Mesothelial cell of epicardium (in vitro differentiated cells): ENCODE data around the gene GSG1L. TPM values are rescaled to one million over a fixed set of nuclear protein-coding genes. Genes with fewer than 3 reads are reported as not detected.
"Not testable (repeated sequence)": the region's sequence is repeated elsewhere in the genome, so short reads cannot be mapped to it uniquely, and the experiment has no call there.

Experiments
- DNase-seq, 2 experiments: peaks; one replicate each; pipeline ENCODE4 v3.0.0; 2021; ENCODE audit warnings: low spot score in 2 of 2; ENCODE audit not compliant: unreplicated experiment in 2 of 2
- H3K27ac Mint-ChIP-seq: 2 replicates; pipeline ENCODE4 v1.8.0; 2021; ENCODE audit warnings: mixed read lengths
- H3K27me3 Mint-ChIP-seq: 2 replicates; pipeline ENCODE4 v1.8.0; 2021; ENCODE audit warnings: low read depth, mixed read lengths
- H3K36me3 Mint-ChIP-seq: 2 replicates; pipeline ENCODE4 v1.8.0; 2021; ENCODE audit warnings: mixed read lengths
- H3K4me1 Mint-ChIP-seq: 2 replicates; pipeline ENCODE4 v1.8.0; 2021; ENCODE audit warnings: mixed read lengths
- H3K4me3 Mint-ChIP-seq: 2 replicates; pipeline ENCODE4 v1.8.0; 2021; ENCODE audit warnings: mild to moderate bottlenecking, moderate library complexity, mixed read lengths
- H3K9me3 Mint-ChIP-seq: 2 replicates; pipeline ENCODE4 v1.8.0; 2021; ENCODE audit warnings: mixed read lengths
- total RNA-seq: library from RNA; stranded (reverse); gene quantifications from 3 replicates; pipeline ENCODE4 v1.2.1, GENCODE V29; 2021
- TF ChIP-seq, protein P1 (sequence below): fragments of 200-600 bp; sonication (generic); IDR thresholded peaks from one replicate; pipeline ENCODE4 v1.5.0; 2021; ENCODE audit warnings: antibody characterized with exemption; ENCODE audit not compliant: unreplicated experiment

Gene GSG1L
- total RNA-seq, 1 donor from 2014 or later: 1.7 TPM

GRCh38 chr16:27746076-27746855 lies 317.2 kb downstream of the GSG1L start:
- no peaks in the 10 kb centered on the region for H3K27me3 Mint-ChIP-seq
- TF ChIP-seq, protein P1, sequence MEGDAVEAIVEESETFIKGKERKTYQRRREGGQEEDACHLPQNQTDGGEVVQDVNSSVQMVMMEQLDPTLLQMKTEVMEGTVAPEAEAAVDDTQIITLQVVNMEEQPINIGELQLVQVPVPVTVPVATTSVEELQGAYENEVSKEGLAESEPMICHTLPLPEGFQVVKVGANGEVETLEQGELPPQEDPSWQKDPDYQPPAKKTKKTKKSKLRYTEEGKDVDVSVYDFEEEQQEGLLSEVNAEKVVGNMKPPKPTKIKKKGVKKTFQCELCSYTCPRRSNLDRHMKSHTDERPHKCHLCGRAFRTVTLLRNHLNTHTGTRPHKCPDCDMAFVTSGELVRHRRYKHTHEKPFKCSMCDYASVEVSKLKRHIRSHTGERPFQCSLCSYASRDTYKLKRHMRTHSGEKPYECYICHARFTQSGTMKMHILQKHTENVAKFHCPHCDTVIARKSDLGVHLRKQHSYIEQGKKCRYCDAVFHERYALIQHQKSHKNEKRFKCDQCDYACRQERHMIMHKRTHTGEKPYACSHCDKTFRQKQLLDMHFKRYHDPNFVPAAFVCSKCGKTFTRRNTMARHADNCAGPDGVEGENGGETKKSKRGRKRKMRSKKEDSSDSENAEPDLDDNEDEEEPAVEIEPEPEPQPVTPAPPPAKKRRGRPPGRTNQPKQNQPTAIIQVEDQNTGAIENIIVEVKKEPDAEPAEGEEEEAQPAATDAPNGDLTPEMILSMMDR: no peak
- no peak overlapping the region for H3K27ac Mint-ChIP-seq

DNA sequence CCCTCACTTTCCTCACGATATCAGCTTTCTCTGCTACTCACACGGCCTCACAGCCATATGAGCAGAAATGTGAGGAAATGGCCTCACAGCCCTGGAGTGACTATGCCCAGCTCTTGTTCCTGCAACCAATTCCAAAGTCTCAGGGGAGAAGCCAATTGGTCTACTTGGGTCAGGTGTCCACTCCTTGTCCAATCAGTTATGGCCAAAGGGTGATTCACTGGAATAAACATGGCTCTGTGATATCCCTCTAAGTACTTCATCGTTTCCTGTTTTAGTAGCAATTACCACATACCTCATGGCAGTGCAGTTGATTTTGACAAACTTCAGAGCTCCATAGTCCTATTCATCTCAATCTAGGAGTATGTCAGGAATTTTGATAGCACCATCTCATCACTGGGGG lies 318.2 kb downstream of the GSG1L start:
- H3K4me3 Mint-ChIP-seq: no peak overlapping the region
- H3K9me3 Mint-ChIP-seq: peaks cover 7% of the 10 kb centered on the region
- no peaks in the 10 kb centered on the region for H3K27me3 Mint-ChIP-seq
- DNase-seq: no peak
- TF ChIP-seq, protein P1: no peak
- peaks cover 22% of the 10 kb centered on the region for H3K36me3 Mint-ChIP-seq
- H3K4me1 Mint-ChIP-seq: peaks cover 15% of the 10 kb centered on the region
- no peak overlapping the region for H3K27ac Mint-ChIP-seq

More at GRCh38 chr16:27746076-27746855, 317.2 kb downstream of the GSG1L start:
- Mint-ChIP-seq H3K4me1 (peaks cover 15% of the 10 kb centered on the region), H3K4me3 (no peak overlapping the region), H3K9me3 (peaks cover 7% of the 10 kb centered on the region), H3K36me3 (peaks cover 20% of the 10 kb centered on the region)
- DNase-seq: no peak

- H3K27me3 Mint-ChIP-seq: no peaks in the 10 kb centered on the region
- TF ChIP-seq, protein P1: no peak
- peaks cover 20% of the 10 kb centered on the region for H3K36me3 Mint-ChIP-seq
- no peak for DNase-seq
- H3K4me3 Mint-ChIP-seq: no peak overlapping the region
- peaks cover 7% of the 10 kb centered on the region for H3K9me3 Mint-ChIP-seq
- no peak overlapping the region for H3K27ac Mint-ChIP-seq
- peaks cover 14% of the 10 kb centered on the region for H3K4me1 Mint-ChIP-seq
Observed at GRCh38 chr16:27743963-27744362, 319.6 kb downstream of the GSG1L start.

GRCh38 chr16:27743001-27743400 lies 320.5 kb downstream of the GSG1L start:
- H3K9me3 Mint-ChIP-seq, DNase-seq, H3K4me3 Mint-ChIP-seq, H3K27ac Mint-ChIP-seq, H3K27me3 Mint-ChIP-seq: not testable (repeated sequence)
- peaks cover 15% of the 10 kb centered on the region for H3K4me1 Mint-ChIP-seq
- peaks cover 22% of the 10 kb centered on the region for H3K36me3 Mint-ChIP-seq

DNA sequence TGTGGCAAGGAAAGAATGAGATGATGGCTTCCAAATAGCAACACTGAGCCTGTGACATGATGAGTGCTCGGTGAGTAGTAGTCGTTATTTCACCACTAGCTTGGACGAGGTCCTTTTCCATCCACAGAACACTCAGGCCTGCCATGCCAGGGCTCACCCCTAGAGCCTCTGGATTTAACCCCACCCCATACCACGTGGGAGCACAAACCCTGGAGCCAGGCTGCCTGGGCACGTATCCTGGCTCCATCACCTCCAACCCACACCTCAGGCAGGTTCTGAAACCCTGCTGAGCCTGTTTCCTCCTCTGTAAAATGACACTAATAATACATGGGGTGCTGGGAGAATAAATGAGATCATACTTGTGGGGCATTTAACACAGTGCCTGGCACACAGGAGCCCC lies 321.2 kb downstream of the GSG1L start:
- H3K4me1 Mint-ChIP-seq: peaks cover 18% of the 10 kb centered on the region
- no peaks in the 10 kb centered on the region for H3K27me3 Mint-ChIP-seq
- no peak overlapping the region for H3K27ac Mint-ChIP-seq
- no peak for DNase-seq
- H3K9me3 Mint-ChIP-seq: peaks cover 7% of the 10 kb centered on the region
- H3K4me3 Mint-ChIP-seq: no peak overlapping the region
- TF ChIP-seq, protein P1: no peak
- H3K36me3 Mint-ChIP-seq: peaks cover 22% of the 10 kb centered on the region

- Mint-ChIP-seq H3K27me3 (no peaks in the 10 kb centered on the region), H3K9me3 (peaks cover 7% of the 10 kb centered on the region), H3K4me1 (peaks cover 24% of the 10 kb centered on the region), H3K27ac (no peak overlapping the region), H3K4me3 (no peak overlapping the region), H3K36me3 (peaks cover 22% of the 10 kb centered on the region)
- no peak for DNase-seq
- TF ChIP-seq, protein P1: no peak
Observed at GRCh38 chr16:27740496-27741201, 322.9 kb downstream of the GSG1L start.
